GM18526 (cell line): Measurements from ENCODE around the gene PRDX6.

Experiments
- POLR2A ChIP-seq: IDR thresholded peaks from 3 replicates; pipeline ENCODE4 v1.6.1; 2011; ENCODE audit not compliant: insufficient read length; ENCODE audit errors: extremely low read depth

The PRDX6 gene

DNA sequence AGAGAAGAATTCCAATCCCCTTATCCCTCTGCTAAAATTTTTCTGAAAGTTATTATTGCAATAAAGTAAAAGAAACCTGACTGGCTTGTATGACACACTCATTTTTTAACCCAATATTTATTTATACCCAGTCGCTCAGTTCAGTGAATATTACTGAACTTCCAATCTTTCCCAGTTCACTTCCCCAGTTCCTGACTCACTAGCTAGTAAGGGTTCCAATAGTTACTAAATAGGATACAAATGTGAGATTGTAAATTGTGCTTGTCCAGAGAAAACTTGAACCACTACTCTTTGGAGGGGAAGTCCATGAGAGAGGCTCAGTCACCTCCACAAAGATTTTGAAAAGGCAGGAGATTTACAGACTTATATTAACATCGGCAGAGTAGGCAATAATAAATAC is 31.4 kb downstream of the PRDX6 start:
- TF ChIP-seq POLR2A: no peak

DNA sequence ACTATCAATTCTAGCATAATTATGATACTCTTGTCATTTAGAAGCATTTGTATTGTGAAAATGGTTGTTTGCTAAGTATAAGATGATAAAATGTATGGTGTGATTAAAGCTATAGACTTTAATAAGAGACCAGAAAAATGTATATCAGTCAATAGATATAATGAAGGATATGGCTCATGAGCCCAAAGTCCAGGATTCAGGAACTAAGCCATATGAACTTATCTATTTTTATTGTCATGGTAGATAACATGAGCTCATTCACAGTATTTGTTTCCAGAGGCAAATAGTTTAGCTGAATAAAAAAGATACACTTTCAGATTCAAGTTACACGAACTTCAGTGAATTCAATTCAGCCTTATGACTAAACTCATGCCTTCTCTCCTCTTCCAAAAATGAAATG is 32.7 kb downstream of the PRDX6 start:
- TF ChIP-seq POLR2A: no peak

DNA sequence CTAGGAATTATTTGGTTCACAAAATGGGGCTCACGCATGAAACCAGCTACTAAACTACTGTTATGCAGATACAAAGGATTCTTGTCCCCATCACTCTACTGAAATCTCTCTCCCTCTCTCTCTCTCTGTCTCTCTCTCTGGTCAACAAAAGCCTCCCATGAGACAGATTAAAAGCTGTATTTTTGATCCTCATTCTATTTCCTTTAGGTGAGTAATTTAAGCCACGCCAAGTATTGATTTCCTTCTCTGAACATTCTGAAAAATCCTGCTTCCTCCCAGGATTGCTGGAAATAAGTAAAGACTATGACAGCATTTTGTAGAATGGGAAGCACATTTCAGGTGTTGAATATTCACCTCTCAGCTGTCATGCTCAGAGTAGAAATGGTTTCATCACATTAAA is 43.7 kb downstream of the PRDX6 start:
- TF ChIP-seq POLR2A: no peak

DNA sequence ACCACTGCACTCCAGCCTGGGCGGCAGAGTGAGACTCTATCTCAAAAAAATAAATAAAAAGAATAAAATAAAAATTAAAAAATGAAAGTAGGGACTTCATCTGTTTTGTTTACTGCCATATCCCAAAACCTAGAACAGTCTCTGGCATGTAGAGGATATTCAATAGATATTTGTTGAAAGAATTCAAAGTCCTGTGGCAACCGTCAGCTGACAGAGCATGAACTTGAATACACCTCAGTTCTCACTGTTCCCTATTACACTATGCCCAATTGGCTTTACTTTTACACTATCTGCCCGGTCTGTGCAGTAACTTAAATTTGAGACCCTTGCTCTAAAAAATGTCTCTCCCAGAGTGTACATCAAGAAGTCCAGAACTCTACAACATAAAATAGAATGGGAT is 46.2 kb downstream of the PRDX6 start:
- no peak for TF ChIP-seq POLR2A

DNA sequence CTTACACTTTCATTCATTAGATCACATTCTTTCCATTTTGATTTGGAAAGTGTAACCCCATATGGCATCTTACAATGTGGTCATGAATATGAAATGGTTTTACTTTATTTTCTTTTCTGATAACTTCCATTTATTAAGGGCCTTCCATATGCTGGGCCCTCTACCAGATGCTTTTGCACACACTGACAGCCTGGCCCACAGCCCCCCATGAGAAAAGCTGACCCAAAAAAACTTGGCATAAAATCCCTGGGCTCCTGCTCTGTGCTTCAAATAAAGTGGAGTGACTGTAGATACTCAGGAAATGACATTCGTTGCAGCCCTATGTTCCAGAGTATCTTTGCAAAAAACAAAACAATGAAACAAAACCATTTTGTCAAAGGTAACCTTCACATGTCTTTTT is 48.8 kb downstream of the PRDX6 start:
- TF ChIP-seq POLR2A: no peak

DNA sequence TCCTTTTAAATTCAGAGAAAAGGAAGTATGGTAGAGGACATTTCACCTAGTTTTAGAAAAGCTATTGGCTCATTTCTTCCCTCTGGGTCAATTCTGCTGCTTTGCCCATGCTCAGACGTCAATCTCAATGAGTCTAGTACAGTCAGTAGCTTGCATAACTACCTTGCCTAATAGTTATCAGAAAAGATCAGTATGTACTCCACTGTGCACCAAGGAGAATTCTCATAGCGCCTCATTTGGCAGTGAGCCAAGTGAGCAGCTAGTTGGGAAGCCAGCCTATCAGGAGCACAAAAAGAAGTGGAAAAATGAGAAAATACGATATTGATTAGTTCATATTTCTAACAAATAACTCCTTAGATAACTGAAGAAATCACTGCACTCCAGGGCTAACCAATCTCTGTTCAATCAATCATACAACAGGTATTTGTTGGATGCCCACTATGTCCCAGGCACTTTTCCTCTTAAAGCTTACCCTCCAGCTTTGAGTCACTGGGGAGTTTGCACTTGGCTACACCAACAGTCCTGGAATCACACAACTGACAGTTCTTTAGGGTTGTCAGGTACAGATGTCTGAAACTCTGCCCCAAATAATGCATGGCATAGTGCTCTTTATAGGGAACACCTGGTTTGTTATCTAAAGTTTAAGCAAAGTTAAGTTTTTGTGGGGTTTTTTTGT is 50.2 kb downstream of the PRDX6 start:
- no peak for TF ChIP-seq POLR2A

DNA sequence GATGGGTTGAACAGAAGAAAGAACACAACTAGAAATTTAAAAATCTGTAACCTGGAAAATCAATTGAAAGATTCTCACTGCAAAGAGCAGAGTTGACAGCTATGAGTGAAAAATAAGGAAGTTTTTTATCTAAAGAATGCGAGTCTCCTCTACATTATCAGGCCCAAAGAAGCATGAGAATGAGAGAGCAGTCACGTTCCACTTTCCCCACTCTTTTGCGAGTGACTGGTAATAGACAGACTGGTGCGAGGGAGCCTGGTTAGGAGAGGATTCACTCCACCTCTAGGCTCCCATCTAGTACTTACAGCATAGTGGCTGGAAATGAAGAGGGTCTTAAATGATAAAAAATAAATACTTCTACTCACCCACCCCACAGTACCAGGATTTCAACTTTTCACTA is 52.0 kb downstream of the PRDX6 start:
- no peak for TF ChIP-seq POLR2A

DNA sequence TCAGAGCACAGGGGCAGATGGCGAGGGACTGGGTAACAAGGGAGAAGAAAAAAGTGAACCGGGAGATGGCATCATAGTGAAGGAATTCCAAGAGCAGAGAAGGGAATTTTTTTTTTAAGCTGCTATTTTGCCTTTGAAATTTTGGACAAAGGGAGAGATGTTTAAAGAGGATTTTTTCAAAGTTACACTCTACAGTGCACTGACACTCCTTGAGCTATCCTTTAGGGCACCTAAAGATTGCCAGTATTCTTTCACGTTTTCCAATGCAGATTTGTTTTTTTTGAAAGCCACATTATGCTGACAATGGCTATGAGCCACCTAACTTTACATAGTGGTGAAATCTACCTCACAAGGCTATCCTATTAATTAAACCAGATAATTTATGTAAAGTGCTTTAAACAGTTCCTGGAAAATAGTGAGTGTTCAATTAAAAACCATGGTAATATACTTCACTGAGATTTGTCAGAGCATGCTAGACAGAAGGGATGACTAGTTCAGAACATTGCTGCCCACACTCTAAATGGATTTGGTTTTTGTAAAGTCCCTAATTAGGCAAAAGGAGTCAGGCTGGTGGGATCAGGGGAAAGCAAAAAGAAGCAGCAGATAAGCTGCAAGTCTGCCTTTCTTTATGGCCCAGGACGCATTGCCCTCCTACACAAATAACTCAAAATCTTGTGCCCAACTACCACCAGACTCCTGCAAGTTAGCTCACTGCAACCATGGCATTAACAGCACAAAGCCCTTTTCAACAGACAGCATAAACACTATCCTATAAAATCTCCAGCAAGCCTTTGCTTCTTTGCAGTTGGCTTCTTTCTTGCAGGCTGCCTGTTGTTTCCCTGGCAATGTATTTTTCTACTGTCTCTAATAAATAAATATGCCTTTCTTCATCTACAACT is 53.9 kb downstream of the PRDX6 start:
- TF ChIP-seq POLR2A: no peak

DNA sequence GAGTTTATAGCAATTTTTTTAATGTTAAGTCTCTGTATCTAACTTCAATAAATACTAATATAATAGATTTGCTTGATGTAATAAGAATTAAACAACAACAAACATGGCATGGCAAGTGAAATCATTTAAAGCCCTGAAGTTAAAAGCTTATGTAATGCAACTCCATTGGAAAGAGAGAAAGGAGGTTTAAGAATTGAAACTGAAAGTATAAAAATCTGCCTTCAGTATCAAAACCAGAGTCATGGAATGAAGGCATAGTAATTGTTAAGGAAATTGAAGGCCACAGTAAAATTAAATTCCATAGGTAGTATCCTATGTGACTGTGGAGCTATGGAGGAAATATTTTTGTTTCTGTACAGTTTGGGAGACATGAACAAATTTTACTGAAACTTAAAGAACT is 55.1 kb downstream of the PRDX6 start:
- TF ChIP-seq POLR2A: no peak

DNA sequence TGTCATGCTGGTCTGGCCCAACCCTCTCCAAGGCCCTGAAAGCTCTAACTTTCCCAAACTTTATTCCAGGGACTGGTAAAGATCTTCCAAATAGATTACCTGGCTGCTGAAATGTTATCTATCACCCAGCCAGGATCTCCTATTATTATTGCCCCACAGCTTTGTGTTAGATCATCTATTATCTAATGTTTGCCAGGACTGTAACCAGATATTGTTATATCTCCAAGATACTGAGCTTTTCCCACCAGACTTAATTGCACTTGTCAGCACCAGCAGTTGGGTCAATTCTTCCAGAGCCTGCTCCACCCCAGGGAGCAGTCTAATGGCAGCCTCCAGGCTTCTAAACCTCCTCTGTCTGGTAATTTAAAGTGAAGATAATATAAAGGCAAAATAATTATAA is 59.1 kb downstream of the PRDX6 start:
- no peak for TF ChIP-seq POLR2A
